ENCODE results near the gene WDR4.

DNA sequence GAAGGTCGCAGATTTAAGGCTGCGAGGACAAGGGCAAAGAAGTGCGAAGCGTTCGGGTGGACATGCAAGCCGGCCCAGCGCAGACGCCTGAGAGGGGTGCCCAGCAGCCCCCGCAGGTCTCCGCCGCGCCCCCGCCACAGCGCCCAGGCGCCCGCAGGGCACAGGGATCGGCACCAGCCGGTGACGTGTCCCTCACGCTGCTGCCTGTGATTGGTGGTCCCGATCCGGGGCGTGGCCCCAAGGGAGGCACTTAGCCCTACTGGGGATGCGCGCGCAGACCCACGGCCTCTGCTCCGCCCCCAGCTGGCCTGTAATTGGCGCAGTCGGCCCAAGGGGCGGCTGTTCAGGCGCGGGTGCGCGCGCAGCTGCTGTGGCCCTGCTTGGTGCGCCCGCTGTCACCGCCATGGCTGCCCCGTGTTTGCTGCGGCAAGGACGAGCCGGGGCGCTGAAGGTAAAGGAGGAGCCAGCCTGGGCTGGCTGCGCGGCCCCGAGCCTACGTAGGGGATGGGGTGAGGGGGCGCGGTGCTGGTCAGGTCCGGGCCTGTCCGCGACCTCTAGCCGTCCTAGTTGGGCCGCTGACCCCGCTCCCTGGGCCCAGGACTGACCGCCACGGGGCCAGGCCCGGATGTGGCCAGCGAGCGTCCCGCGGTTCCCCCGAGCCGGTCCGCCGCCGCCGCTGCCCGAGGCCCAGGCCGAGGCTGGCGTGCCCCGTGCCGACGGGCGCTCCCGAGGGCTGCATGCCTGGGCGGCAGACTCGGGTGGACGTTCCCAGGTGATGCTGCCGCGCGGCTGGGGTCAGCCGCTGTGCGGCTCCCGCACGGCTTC is 13.8 kb upstream of the WDR4 start, which contains the start of gene NDUFV3:
- TF ChIP-seq, protein P1, sequence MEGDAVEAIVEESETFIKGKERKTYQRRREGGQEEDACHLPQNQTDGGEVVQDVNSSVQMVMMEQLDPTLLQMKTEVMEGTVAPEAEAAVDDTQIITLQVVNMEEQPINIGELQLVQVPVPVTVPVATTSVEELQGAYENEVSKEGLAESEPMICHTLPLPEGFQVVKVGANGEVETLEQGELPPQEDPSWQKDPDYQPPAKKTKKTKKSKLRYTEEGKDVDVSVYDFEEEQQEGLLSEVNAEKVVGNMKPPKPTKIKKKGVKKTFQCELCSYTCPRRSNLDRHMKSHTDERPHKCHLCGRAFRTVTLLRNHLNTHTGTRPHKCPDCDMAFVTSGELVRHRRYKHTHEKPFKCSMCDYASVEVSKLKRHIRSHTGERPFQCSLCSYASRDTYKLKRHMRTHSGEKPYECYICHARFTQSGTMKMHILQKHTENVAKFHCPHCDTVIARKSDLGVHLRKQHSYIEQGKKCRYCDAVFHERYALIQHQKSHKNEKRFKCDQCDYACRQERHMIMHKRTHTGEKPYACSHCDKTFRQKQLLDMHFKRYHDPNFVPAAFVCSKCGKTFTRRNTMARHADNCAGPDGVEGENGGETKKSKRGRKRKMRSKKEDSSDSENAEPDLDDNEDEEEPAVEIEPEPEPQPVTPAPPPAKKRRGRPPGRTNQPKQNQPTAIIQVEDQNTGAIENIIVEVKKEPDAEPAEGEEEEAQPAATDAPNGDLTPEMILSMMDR (IDR thresholded peaks at IDR 0.05; ENCODE audit: low read depth, low read length, poor library complexity, severe bottlenecking), result no peak
- no peak for TF ChIP-seq EZH2phosphoT487 (IDR thresholded peaks at IDR 0.05; ENCODE audit: borderline replicate concordance, low read length)
